T-helper 1 cell treated with Interleukin-12 subunit alpha and Interleukin-12 subunit beta and Interleukin-4 antibody, amounts not matched to agents 30 μg/mL and 1 μg/mL, for 36 hours (primary cell): ENCODE measurements around the gene SFI1.
"Not testable (repeated sequence)": the region's sequence is repeated elsewhere in the genome, so short reads cannot be mapped to it uniquely, and the experiment has no call there.

ENCODE experiments used
- H3K27ac Mint-ChIP-seq: one replicate; pipeline ENCODE4 v1.8.0; 2021; ENCODE audit warnings: mild to moderate bottlenecking, mixed read lengths
- H3K27me3 Mint-ChIP-seq: one replicate; pipeline ENCODE4 v1.8.0; 2021; ENCODE audit warnings: low read depth, mixed read lengths
- H3K36me3 Mint-ChIP-seq: one replicate; pipeline ENCODE4 v1.8.0; 2021; ENCODE audit warnings: low read depth, mixed read lengths
- H3K4me1 Mint-ChIP-seq: one replicate; pipeline ENCODE4 v1.8.0; 2021; ENCODE audit warnings: low read depth, mixed read lengths
- H3K4me3 Mint-ChIP-seq: one replicate; pipeline ENCODE4 v1.8.0; 2021; ENCODE audit warnings: mild to moderate bottlenecking, moderate library complexity, mixed read lengths
- H3K9me3 Mint-ChIP-seq: one replicate; pipeline ENCODE4 v1.8.0; 2021; ENCODE audit warnings: mixed read lengths

Gene SFI1

GRCh38 chr22:31544481-31545480, 48.4 kb downstream of the SFI1 start:
- Mint-ChIP-seq H3K9me3 (no peaks in the 10 kb centered on the region), H3K27ac (no peak overlapping the region), H3K36me3 (peaks cover 27% of the 10 kb centered on the region), H3K27me3 (no peaks in the 10 kb centered on the region), H3K4me1 (peaks cover 13% of the 10 kb centered on the region), H3K4me3 (no peak overlapping the region)

DNA sequence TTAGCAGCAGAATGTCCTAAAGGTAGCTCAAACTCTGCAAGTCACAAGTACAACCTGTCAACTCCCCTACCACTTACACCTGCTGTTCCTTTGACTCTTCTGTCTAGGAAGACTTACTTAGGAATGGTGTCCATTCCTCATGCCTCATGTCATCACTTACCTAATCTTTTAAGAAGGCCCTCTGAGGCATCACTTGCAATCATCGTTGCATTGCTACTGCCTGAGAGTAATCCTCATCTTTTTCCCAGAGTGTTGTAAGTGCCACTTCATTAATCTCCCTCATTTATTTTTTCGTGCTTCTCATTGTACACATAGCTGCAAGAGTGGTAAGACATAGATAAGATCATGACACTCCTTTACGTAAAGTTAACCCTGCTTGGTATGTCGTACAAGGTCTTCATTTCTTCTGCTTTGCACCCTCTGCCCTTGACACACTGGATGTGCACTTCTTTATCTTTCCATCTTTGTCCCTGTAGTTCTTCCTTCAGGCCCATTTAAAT, 54.6 kb downstream of the SFI1 start:
- Mint-ChIP-seq H3K27ac (peak overlapping the region; percentile 12), H3K4me3 (no peak overlapping the region), H3K36me3 (peaks cover 48% of the 10 kb centered on the region), H3K4me1 (peaks cover 28% of the 10 kb centered on the region), H3K9me3 (no peaks in the 10 kb centered on the region), H3K27me3 (no peaks in the 10 kb centered on the region)

DNA sequence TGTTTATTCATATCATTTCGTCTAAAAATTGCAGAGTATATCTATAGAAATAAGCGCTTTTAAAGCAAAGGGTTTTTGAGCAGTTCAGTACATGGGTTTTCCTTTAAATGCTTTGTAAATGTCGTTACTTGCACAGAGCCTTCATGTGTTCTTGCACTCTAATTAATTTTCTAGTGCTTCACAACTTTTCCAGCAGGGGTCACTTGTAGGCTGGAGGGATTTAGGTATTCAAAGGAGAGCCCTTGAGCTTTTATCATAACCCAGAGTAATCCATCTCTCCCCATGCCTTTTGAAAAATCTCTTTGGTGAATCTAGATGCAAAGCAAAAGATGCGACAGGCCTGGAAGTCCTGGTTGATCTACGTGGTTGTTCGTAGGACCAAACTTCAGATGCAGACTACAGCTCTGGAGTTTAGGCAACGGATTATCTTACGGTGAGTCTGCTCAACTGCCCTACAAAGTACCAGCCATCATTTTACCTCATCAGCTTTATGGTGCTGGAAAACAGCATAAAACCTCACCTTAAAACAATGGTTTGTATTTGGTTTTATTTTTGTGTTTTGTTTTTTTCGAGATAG, 60.4 kb downstream of the SFI1 start:
- peak overlapping the region; percentile 57 for H3K27ac Mint-ChIP-seq
- no peaks in the 10 kb centered on the region for H3K9me3 Mint-ChIP-seq
- peaks cover 23% of the 10 kb centered on the region for H3K4me1 Mint-ChIP-seq
- H3K36me3 Mint-ChIP-seq = peaks cover 40% of the 10 kb centered on the region
- no peaks in the 10 kb centered on the region for H3K27me3 Mint-ChIP-seq
- no peak overlapping the region for H3K4me3 Mint-ChIP-seq

DNA sequence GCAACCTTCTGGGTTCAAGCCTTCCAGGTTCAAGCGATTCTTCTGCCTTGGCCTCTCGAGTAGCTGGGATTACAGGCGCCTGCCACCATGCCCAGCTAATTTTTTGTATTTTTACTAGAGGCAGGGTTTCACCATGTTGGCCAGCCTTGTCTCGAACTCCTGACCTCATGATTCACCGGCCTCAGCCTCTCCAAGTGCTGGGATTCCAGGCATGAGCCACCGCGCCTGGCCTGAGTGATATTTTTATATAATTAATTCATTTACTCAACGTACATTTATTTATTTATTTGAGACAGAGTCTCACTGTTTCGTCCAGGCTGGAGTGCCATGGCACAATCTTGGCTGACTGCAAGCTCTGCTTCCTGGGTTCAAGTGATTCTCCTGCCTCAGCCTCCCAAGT, 62.2 kb downstream of the SFI1 start:
- peaks cover 12% of the 10 kb centered on the region for H3K4me1 Mint-ChIP-seq
- peaks cover 36% of the 10 kb centered on the region for H3K36me3 Mint-ChIP-seq
- not testable (repeated sequence) for H3K4me3 Mint-ChIP-seq

DNA sequence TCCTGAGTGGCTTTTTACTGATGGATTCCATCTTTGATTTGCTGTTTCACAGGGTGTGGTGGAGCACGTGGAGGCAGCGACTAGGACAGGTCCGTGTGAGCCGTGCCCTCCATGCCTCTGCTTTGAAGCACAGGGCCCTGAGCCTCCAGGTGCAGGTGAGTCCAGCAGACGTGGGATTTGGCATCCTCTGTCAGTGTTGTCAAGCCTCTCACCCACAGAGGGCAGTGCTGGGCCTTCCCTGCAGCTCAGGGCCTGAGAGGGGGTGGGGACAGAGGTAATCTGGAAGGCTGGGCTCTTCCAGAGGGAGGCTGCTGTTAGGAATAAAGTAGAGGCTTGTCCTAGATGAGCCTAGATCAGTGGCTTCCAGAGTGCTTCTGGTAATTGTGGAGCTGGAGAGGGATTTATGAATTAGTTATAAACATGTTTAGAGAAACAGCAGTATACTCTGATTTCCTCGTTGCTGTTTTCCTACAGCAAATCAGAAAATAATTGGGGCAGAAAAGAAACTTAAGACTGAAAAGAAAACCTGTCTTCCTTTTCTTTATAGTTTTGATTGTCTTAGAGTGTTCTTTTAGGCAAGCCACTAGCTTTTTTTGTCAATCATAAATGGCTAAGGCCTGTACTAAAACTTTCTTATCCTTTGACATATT, 65.0 kb downstream of the SFI1 start:
- Mint-ChIP-seq H3K9me3 (no peaks in the 10 kb centered on the region), H3K36me3 (peaks cover 35% of the 10 kb centered on the region), H3K27ac (peak overlapping the region; percentile 37), H3K27me3 (no peaks in the 10 kb centered on the region), H3K4me1 (peaks cover 11% of the 10 kb centered on the region), H3K4me3 (no peak overlapping the region)

More for the DNA sequence above, 62.2 kb downstream of the SFI1 start:
- not testable (repeated sequence) for H3K27me3 Mint-ChIP-seq, H3K27ac Mint-ChIP-seq, H3K9me3 Mint-ChIP-seq

DNA sequence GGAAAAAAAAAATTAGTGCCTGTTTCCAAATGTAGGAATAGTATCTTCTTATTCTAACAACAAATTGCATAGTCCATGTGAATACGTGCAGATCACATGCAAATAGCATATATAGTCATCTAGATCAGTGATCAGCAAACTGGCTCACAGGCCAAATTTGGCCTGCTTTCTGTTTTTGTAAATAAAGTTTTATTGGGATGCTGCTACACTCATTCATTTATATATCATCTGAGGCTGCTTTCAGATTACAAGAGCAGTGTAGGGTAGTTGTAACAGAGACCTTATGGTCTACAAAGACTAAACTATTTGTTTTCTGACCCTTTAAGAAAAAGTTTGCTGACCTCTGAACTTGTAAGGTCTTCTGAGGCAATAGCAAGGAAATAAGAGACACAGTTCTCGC, 65.6 kb downstream of the SFI1 start:
- no peaks in the 10 kb centered on the region for H3K27me3 Mint-ChIP-seq
- H3K4me3 Mint-ChIP-seq = no peak overlapping the region
- H3K9me3 Mint-ChIP-seq = no peaks in the 10 kb centered on the region
- H3K4me1 Mint-ChIP-seq = peaks cover 10% of the 10 kb centered on the region
- H3K27ac Mint-ChIP-seq = no peak overlapping the region
- peaks cover 37% of the 10 kb centered on the region for H3K36me3 Mint-ChIP-seq

DNA sequence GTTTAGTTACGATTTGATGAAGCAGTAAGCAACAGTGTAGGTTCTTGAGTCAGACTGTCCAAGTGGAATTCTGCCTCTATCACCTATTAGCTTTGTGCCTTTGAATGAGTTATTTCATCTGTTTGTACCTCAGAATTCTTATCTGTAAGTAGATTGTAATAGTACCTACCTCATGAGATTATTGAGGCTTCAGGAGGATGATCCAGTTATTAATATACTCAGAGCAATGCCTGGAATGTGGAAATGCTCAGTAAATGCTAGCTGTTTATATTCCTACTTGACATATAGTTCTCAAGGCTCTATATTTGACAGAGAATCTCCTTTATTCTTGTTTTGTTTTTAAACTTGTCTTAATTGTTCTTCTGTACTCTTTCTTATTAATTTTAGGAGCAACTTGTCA, 70.1 kb downstream of the SFI1 start:
- Mint-ChIP-seq H3K36me3 (peaks cover 41% of the 10 kb centered on the region), H3K27ac (no peak overlapping the region), H3K9me3 (no peaks in the 10 kb centered on the region), H3K27me3 (no peaks in the 10 kb centered on the region), H3K4me3 (no peak overlapping the region), H3K4me1 (peaks cover 10% of the 10 kb centered on the region)

GRCh38 chr22:31567196-31567595, 70.9 kb downstream of the SFI1 start:
- Mint-ChIP-seq H3K4me1 (peaks cover 9% of the 10 kb centered on the region), H3K36me3 (peaks cover 41% of the 10 kb centered on the region), H3K27ac (no peak overlapping the region), H3K9me3 (no peaks in the 10 kb centered on the region), H3K4me3 (no peak overlapping the region), H3K27me3 (no peaks in the 10 kb centered on the region)

DNA sequence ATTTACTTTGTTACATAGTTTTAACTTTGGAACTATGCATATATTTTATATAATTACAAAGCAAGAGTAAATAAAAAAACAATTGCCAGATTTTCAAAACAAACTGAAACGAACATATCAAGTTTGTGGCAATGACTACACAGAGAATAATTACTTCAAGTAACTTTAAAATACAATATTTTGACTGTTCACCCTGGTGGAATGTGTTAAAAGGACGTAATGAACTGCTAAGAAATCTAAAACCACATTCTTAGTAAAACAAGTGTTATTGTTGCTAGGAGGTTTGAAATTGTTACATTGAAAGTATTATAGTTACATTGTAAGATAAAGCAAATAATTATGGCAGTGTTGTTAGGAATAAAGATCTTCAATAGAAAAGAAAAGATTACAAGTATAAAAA, 71.4 kb downstream of the SFI1 start:
- Mint-ChIP-seq H3K27me3 (no peaks in the 10 kb centered on the region), H3K27ac (no peak overlapping the region), H3K4me3 (no peak overlapping the region), H3K36me3 (peaks cover 41% of the 10 kb centered on the region), H3K4me1 (peaks cover 9% of the 10 kb centered on the region), H3K9me3 (no peaks in the 10 kb centered on the region)

- no peaks in the 10 kb centered on the region for H3K27me3 Mint-ChIP-seq
Measured at GRCh38 chr22:31569126-31569525, 72.8 kb downstream of the SFI1 start.

DNA sequence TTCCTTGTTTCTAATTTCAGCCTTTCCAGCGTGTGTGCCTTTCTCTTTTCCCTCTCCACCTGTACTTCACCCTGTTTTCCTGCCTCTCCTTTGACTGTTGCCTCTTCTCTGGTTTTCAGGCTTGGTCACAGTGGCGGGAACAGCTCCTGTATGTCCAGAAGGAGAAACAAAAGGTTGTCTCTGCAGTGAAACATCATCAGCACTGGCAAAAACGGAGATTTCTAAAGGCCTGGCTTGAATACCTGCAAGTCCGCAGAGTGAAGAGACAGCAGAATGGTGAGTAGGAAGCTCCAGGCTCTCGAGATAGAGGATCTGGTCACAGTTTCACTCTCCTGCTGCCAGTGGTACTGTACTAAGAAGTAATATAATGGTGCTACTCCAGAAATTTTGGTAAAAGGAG, 76.6 kb downstream of the SFI1 start:
- H3K27me3 Mint-ChIP-seq = no peaks in the 10 kb centered on the region
- peaks cover 5% of the 10 kb centered on the region for H3K4me1 Mint-ChIP-seq
- peak overlapping the region; percentile 71 for H3K27ac Mint-ChIP-seq
- no peak overlapping the region for H3K4me3 Mint-ChIP-seq
- no peaks in the 10 kb centered on the region for H3K9me3 Mint-ChIP-seq
- H3K36me3 Mint-ChIP-seq = peaks cover 51% of the 10 kb centered on the region

More at GRCh38 chr22:31569126-31569525, 72.8 kb downstream of the SFI1 start:
- peaks cover 9% of the 10 kb centered on the region for H3K4me1 Mint-ChIP-seq
- H3K9me3 Mint-ChIP-seq = no peaks in the 10 kb centered on the region
- no peak overlapping the region for H3K4me3 Mint-ChIP-seq
- H3K27ac Mint-ChIP-seq = no peak overlapping the region
- peaks cover 41% of the 10 kb centered on the region for H3K36me3 Mint-ChIP-seq

DNA sequence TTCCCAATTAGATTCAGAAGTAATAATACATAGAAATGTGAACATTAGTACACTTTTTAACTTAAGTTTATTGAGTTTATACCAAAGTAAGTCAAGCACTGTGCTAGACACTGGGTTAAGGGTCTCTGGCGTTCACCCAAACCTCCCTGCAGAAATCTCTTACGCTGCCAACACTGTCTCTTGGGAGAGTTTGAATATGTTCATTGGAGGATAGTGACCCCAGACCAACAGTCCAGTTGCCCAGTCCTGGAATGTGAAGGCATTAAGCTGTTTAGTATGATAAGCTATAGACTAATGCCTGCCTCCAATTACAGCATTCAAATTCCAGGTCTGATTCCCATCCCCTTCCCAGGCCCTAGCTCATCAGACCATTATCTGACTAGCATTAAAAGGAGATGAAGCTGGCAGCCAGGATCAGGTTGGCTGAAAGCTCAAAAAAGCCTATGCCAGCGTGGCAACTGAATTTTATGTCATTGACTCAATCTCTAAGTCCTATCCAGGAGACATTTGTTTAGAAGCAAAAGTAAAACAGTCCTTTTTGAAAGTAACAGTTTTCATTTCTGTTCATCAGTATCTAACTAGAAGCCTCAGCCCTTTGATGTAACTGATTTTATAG, 77.8 kb downstream of the SFI1 start:
- peaks cover 5% of the 10 kb centered on the region for H3K4me1 Mint-ChIP-seq
- no peaks in the 10 kb centered on the region for H3K27me3 Mint-ChIP-seq
- no peaks in the 10 kb centered on the region for H3K9me3 Mint-ChIP-seq
- H3K4me3 Mint-ChIP-seq = no peak overlapping the region
- peaks cover 51% of the 10 kb centered on the region for H3K36me3 Mint-ChIP-seq
- peak overlapping the region; percentile 50 for H3K27ac Mint-ChIP-seq

- Mint-ChIP-seq H3K9me3 (no peaks in the 10 kb centered on the region), H3K27me3 (no peaks in the 10 kb centered on the region), H3K4me1 (peaks cover 7% of the 10 kb centered on the region), H3K4me3 (no peak overlapping the region), H3K27ac (no peak overlapping the region), H3K36me3 (peaks cover 50% of the 10 kb centered on the region)
Measured at GRCh38 chr22:31575190-31575589, 78.9 kb downstream of the SFI1 start.

- no peak overlapping the region for H3K4me3 Mint-ChIP-seq
- peaks cover 47% of the 10 kb centered on the region for H3K36me3 Mint-ChIP-seq
- H3K27me3 Mint-ChIP-seq = no peaks in the 10 kb centered on the region
- peak overlapping the region; percentile 1 for H3K27ac Mint-ChIP-seq
- no peaks in the 10 kb centered on the region for H3K9me3 Mint-ChIP-seq
- H3K4me1 Mint-ChIP-seq = peaks cover 14% of the 10 kb centered on the region
Measured at GRCh38 chr22:31577711-31578110, 81.4 kb downstream of the SFI1 start.
